Adipose tissue (tissue), 3 donors: Measurements from ENCODE around the gene CSNK1G1. TPM values are rescaled to one million over a fixed set of nuclear protein-coding genes. Genes with fewer than 3 reads are reported as not detected.
A peak's percentile ranks its signal among the peaks of the same experiment; 100 is the strongest.
"Not testable (repeated sequence)": the region's sequence is repeated elsewhere in the genome, so short reads cannot be mapped to it uniquely, and the experiment has no call there.

Experiments used
- H3K27ac ChIP-seq: one replicate; pipeline ENCODE4 v1.5.1; 2013; ENCODE audit warnings: low read depth, low read length
- WGBS, 3 donors: extraction: QIAGEN DNeasy Blood & Tissue Kit; methylation state at CpG; one replicate each; pipeline ENCODE4 v1.1.7; 2013; 5-methylcytosine and 5-hydroxymethylcytosine counted together
- polyA plus RNA-seq, 3 donors: library from polyadenylated mRNA; stranded (reverse); fragments of 200-250 nt; gene quantifications; one replicate each; pipeline ENCODE4 v1.2.3, GENCODE V29; 2013
- donor health status: healthy with polysubstance abuse.
- donor health status: Bipolar disorder and iron deficiency.
- donor health status: healthy.

CSNK1G1 gene
- 1 to 10 TPM; 2.3 to 4.8 (median 2.9) TPM for polyA plus RNA-seq

DNA sequence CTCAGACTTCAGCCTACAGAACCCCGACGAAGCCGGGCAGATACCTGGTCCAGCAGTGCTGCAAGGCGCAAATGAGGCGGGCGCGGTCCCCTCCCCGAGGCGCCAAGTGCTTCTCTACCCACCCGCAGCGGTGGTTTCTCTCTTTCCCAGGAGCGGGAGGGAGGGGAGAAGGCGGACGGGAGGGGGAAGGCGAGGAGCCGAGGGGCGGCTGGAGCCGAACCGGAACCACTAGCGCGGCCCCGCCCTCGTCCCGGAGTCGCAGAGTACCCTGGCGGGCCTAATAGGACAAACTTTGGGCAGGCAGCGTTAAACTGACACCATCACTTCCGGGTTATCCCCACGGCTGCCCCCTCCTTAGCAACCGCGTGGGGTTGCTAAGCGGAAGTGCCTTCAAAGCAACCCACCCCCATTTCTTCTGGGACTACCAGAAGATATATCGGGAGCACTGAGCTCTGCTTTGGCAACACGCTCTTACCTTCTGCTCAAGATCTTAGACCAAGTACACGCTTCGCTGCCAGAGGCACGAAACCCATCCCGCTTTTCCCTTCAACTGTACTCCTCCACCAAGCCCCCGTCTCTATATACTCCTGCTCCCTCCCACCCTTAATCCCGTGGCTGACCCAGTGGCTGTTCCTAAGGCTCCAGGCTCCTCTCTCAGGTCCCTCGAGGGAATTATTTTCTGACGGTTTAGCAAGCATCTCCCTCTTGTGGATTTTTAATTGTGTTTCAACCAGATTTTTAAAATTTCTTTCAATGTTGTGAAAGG, at the start of gene CSNK1G1:
Gene CSNK1G1 (minus strand): TSS at position 230 of the 766 bp plus-strand sequence. CDS start 55,674 bp downstream, outside the sequence.
- H3K27ac ChIP-seq: peak within 1 kb of the TSS; percentile 68
- WGBS, 3 donors: 0 to 1% (median 0%) methylated on average over 36 to 41 of the region's 42 CpGs

DNA sequence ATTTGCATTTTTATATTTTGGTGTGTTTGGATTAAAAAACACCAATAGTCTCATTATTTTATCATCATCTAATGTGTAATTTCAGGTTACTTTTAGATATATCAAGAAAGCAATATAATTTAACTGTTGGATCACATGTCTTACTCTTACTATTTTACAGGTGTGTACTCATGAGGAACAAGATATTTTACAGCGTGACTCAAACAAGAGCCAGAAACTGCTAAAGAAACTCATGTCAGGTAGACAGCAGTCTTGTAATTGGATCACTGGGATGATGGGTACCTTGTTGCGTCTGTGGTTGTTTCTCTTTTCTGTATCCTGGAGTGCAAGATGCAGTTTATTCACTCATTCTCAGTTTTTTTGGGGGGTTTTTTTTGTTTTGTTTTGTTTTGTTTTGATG, 44.6 kb upstream of the CSNK1G1 start:
- 95 to 96% (median 95%) methylated on average over 2 of the region's 2 CpGs for WGBS, 3 donors
- no peak overlapping the region for H3K27ac ChIP-seq

DNA sequence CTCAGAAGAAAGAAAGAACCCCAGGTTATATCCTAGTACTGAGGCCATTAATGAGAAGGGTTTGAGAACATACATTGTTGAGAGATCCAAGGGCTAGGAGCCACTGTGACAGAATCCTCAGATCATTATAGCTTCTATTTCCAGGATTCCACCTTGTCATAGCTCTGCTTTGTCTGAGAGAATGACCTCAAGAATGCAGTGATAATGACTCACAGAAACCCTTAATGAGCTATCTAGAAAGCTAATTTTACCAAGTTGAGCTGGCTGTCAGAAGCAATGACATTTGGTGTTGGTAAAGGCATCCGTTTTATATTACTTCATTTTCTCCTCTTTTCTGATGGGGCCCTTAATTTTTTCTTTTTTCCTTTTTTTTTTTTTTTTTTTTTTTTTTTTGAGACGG, 42.6 kb upstream of the CSNK1G1 start:
- H3K27ac ChIP-seq: no peak overlapping the region
- WGBS, 3 donors: 83 to 97% (median 84%) methylated on average over 2 of the region's 2 CpGs

DNA sequence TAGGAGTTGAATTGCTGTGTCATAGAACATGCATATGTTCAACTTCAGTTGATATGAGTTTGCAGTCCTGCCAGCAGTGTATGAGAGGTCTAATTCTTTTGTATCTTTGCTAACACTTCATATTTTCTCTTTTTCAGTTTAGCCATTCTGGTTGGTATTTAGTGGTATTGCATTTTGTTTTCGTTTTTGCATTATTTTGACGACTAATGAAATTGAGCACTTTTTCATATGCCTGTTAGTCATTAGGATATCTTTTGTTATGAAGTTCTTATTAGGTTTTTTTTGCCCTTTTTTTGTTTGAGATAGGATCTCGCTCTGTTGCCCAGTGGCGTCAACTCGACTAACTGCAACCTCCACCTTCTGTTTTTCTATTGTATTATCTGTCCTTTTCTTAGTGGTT, 40.8 kb upstream of the CSNK1G1 start:
- WGBS, 3 donors: 94 to 97% (median 97%) methylated on average over 5 of the region's 5 CpGs
- H3K27ac ChIP-seq: no peak overlapping the region

DNA sequence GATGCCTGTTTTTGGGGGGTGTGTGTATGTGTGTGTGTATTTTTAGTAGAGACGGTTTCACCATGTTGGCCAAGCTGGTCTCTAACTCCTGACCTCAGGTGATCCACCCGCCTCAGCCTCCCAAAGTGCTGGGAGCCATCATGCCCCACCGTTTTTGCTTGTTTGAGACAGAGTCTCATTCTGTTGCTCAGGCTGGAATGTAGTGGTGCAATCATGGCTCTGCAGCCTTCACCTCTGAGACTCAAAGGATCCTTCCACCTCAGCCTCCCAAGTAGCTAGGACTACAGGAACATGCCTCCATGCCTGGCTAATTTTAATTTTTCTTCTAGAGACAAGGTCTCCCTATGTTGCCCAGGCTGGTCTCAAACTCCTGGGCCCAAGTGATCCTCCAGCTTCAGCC, 36.5 kb upstream of the CSNK1G1 start:
- 87 to 95% (median 92%) methylated on average over 3 of the region's 3 CpGs for WGBS, 3 donors
- H3K27ac ChIP-seq: not testable (repeated sequence)

DNA sequence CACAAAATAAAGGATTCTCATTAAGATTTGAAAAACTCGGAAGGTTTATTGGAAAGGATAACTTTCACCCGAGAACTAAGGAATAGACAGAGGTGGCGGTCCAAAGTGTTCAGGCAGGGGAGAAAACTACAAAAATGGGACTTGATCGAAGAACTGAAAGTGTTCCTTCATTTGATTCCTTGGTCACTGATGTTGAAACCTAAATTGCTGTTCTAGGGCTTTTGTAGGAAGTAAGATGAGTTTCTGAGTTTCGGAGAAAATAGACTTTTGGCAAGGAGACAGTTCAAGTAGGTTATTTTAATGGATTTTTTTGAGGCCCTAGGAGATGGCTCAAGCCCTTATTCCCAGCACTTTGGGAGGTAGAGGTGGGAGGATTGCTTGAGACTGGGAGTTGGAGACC, 33.1 kb upstream of the CSNK1G1 start:
- H3K27ac ChIP-seq: no peak overlapping the region
- 86 to 92% (median 89%) methylated on average over 5 of the region's 5 CpGs for WGBS, 3 donors

DNA sequence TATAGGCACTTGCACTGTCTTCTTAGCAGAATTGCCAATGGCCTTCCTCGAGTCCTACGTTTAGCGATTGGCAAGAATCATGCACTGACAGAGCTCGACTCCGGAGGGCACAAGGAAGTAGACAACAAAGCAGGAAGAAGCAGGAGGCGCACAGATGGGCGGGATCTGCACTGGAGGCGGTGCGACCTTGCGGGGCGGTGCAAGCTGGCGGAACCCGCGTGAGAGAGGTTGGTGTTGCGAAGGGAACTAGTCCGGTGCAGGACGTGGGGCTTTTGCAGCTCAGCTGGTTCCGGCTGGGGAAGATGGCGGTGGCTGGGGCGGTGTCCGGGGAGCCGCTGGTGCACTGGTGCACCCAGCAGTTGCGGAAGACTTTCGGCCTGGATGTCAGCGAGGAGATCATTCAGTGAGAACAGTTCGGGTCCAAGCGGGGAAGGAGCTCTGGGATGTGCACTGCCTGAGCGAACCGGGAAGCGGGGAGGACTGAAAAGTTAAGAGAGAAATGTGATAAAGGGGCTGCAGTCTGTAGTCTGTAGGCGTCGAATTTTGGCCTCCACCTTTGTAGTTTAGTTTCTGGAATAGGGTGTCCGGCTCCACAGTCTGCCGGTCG, 31.7 kb upstream of the CSNK1G1 start, which contains the start of gene TRIP4:
Gene TRIP4 (plus strand): TSS at position 275 of the 607 bp plus-strand sequence. CDS start 28 bp downstream, at position 303.
- 0 to 1% (median 0%) methylated on average over 35 of the region's 35 CpGs for WGBS, 3 donors
- no peak within 1 kb of the TSS for H3K27ac ChIP-seq

DNA sequence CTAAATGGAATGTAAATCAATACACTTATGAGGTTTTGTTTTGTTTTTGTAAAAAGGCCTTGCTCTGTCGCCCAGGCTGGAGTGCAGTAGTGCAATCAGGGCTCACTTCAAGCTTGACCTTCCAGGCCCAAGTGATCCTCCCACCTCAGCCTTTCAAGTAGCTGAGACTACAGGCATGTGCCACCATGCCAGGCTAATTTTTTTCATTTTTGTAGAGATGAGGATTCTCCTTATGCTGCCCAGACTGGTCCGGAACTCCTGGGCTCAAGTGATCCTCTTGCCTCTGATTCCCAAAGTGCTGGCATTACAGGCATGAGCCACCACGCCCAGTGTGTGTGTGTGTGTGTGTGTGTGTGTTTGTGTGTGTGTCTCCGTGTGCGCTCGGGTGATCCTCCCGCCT, 30.3 kb upstream of the CSNK1G1 start:
- 94 to 96% (median 95%) methylated on average over 7 of the region's 7 CpGs for WGBS, 3 donors
- H3K27ac ChIP-seq: no peak overlapping the region

DNA sequence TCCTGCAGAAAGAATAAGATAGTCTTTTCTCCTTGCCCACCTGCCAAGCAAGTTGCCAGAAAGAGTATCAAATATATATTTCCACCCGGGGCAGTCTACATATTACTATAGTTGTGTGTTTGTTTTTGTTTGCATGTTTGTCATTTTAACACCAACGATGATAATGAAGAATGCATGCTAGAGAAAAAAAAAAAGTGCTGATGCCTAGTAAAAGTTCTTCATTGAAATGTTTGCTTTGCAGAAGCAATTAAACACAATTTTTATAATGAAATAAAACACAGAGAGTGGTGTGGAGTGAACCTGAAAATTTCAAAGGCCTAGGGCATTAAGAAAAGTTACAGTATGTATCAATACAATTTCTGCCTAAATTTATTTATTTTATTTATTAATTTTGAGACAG, 27.8 kb upstream of the CSNK1G1 start:
- H3K27ac ChIP-seq: no peak overlapping the region
- 85 to 91% (median 90%) methylated on average over 2 of the region's 2 CpGs for WGBS, 3 donors

DNA sequence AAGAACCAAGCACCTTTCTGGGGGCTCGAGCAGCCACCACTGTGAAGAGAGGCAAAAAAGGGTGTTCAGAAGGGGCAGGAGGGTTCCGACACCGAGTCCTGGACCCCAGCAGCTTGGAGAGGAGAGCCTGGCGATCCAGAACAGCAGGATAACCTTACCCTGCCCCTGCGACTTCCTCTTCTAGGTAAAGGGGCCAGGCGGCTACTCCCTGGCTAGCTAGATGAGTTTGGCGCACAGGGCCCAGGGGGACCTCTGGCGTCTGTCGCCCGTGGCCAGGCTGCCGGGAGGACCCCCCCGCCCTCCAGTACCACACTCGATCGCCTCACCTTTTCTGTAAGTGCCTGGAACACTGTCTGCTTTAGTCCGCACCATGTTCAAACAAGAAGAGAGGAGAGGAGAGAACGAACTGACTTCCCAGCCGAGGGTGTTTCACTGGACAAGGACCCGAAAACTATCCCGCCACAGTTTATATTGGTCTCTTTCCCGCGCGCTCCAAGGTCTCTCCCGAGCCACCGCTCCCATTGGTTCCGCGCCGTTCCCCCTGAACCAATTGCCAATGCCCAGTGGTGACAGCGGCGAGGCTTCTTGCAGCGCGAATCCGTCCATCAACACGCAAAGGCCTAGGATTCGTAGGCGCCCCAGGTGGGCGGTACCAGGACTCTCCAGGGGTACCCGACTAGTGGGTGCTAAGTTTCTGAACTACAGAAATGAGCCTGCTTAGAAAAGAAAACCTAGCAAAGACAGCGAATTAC, 25.2 kb upstream of the CSNK1G1 start, which contains the start of gene PCLAF:
Gene PCLAF (minus strand): TSS at position 442 of the 752 bp plus-strand sequence. CDS start 70 bp downstream, at position 372.
- no peak within 1 kb of the TSS for H3K27ac ChIP-seq
- WGBS, 3 donors: 0% methylated on average over 38 of the region's 38 CpGs

DNA sequence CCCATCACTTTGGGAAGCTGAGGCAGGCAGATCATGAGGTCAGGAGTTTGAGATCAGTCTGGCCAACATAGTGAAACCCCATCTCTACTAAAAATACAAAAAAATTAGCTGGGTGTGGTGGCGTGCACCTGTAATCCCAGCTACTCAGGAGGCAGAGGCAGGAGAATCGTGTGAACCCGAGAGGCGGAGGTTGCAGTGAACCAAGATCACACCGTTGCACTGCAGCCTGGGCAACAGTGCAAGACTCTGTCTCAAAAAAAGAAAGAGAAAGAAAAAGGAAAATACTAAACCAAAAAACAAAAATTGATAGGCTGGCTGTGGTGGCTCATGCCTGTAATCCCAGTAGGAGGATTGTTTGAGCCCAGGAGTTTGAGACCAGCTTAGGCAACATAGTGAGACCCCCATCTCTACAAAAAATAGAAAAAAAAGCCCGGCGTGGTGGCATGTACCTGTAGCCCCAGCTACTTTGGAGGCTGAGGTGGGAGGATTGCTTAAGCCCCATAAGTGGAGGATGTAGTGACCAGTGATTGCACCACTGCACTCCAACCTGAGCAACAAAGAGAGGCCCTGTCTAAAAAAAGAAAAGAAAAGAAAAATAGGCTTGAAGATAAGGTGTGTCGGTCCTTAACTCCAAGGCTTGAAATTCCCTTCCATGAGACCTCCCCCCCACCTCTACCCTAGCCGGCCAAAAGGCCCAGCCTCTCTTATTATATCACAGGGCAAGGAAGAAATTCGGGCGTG, 24.3 kb upstream of the CSNK1G1 start:
- not testable (repeated sequence) for H3K27ac ChIP-seq
- 57 to 59% (median 57%) methylated on average over 11 of the region's 11 CpGs for WGBS, 3 donors

DNA sequence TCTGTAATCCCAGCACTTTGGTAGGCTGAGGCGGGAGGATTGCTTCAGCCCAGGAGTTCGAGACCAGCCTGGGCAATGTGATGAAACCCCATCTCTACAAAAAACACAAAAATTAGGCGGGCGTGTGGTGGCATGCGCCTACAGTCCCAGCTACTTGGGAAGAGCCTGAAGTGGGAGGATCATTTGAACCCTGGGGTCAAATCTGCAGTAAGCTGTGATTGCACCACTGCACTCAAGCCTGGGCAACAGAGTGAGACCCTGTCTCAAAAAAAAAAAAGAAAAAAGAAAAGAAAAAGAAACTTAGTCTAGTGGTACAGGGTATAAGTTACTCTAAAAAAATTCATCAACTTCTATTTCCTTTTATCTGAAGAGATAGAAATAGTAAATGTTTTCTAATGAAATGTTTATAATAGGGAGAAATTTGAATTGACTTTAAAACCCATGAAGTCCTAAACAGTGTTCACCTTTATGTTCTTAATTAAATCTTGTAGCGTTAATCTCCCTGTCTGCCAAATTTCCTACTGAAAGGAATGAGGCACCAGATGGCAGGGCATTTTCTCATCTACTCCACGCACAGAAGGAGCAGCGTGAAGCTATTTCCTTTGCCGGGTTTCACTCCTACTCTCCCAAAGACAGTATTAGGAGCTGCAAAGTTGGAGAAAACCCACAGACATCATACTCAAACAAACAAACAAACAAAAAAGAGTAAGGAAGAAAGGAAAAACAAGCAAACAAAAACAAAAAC, 23.4 kb upstream of the CSNK1G1 start:
- WGBS, 3 donors: 65 to 76% (median 68%) methylated on average over 9 of the region's 9 CpGs
- no peak overlapping the region for H3K27ac ChIP-seq

DNA sequence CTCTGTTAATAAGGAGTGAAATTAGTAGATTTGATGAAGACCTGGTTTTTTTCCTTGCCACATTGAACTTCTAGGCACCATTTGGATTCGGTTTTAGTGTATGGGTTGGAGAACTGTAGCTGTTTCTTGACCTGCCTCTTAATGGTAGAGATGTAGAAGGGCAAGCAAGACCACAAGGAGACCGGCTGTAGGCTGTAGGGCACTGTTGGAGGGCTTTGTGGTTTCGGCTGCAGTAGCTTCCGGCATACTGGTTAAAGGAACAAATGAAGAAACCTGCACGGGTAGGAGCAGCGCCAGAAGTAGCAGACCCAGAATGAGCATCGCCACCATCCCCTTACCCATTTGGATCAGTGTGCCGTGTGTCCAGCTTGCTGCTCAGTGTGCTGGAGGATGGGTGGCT, 17.4 kb upstream of the CSNK1G1 start:
- no peak overlapping the region for H3K27ac ChIP-seq
- 75 to 92% (median 86%) methylated on average over 8 of the region's 8 CpGs for WGBS, 3 donors

DNA sequence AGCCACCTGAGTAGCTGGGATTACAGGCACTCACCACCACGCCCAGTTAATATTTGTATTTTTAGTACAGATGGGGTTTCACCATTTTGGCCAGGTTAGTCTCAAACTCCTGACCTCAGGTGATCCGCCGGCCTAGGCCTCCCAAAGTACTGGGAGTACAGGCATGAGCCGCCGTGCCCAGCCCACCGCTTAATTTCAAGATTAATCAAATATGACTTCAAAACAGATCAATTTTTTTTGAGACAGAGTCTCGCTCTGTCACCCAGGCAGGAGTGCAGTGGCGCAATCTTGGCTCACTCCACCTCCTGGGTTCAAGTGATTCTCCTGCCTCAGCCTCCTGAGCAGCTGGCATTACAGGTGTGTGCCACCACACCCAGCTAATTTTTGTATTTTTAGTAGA, 15.4 kb upstream of the CSNK1G1 start:
- WGBS, 3 donors: 97 to 98% (median 97%) methylated on average over 8 of the region's 8 CpGs
- not testable (repeated sequence) for H3K27ac ChIP-seq

DNA sequence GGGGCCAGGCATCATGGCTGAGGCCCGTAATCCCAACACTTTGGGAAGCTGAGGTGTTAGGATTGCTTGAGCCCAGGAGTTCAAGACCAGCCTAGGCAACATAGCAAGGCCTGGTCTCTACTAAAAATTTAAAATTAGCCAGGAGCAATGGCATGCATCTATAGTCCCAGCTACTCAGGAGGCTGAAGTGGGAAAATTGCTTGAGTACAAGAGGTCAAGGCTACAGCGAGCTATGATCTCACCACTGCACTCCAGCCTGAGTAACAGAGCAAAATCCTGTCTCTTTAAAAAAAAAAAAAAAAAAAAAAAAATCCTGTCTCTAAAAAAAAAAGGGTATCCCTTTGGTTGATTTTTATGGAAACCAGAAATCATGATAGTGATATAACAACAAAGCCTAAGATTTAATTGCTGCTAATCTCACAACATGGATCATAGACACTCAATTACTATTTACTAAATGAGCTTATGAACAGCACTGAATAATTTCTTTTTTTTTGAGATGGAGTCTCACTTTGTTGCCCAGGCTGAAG, 13.2 kb upstream of the CSNK1G1 start:
- WGBS, 3 donors: 82 to 87% (median 83%) methylated on average over 2 of the region's 2 CpGs
- no peak overlapping the region for H3K27ac ChIP-seq

DNA sequence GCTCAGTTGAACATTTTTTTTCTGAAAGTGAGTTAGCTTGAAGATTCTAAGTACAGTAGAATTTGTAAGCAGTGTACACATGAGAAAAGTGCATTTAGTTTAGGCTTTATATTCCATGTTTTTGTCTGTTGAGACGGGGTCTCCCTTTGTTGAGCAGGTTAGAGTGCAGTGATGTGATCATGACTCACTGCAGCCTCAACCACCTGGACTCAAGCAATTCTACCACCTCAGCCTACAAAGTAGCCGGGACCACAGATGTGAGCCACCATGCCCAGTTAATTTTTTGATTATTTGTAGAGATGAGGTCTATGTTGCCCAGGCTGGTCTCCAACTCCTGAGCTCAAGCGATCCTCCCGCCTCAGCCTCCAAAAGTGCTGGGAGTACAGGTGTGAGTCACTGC, 5.3 kb upstream of the CSNK1G1 start:
- H3K27ac ChIP-seq: no peak overlapping the region
- 95 to 100% (median 100%) methylated on average over 4 of the region's 4 CpGs for WGBS, 3 donors

DNA sequence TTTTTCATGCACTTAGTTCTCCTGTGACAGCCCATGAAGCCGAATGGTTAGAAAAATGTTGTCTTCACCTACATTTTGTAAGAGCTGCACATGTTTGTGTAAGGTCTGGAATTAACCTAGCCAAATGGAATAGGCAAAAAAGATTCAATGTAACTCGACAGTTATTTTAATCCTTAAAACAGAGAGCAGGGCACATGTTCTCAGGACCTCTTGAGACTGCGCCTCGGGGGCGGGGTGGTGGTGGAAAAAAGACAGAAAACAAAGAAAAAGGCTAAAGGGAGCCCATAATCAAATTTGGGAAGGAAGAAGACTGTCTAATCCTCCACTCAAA, 702 bp upstream of the CSNK1G1 start:
- 34 to 54% (median 39%) methylated on average over 5 of the region's 5 CpGs for whole genome bisulfite sequencing, 3 donors
- H3K27ac ChIP-seq: no peak overlapping the region
